ENCODE measurements around the gene FAM237B.

Gene FAM237B

GRCh38 chr7:90269163-90269562 lies 51.9 kb downstream of the FAM237B start:
- H3K9me3 ChIP-seq (ENCODE audit: control insufficient read depth, insufficient read depth, low read length), result no peaks in the 10 kb centered on the region
- no peaks in the 10 kb centered on the region for H3K36me3 ChIP-seq (ENCODE audit: insufficient read depth, low read length)
- no peaks in the 10 kb centered on the region for H3K4me1 ChIP-seq (ENCODE audit: insufficient read depth, low read length)
- no peak overlapping the region for H3K9ac ChIP-seq (ENCODE audit: low read depth, low read length)

GRCh38 chr7:90267263-90267858 lies 53.7 kb downstream of the FAM237B start:
- Histone ChIP-seq H3K9me3 (ENCODE audit: control insufficient read depth, insufficient read depth, low read length) (no peaks in the 10 kb centered on the region), H3K9ac (ENCODE audit: low read depth, low read length) (no peak overlapping the region), H3K4me1 (ENCODE audit: insufficient read depth, low read length) (no peaks in the 10 kb centered on the region), H3K36me3 (ENCODE audit: insufficient read depth, low read length) (no peaks in the 10 kb centered on the region)

- Histone ChIP-seq H3K4me1 (ENCODE audit: insufficient read depth, low read length) (no peaks in the 10 kb centered on the region), H3K9ac (ENCODE audit: low read depth, low read length) (no peak overlapping the region), H3K36me3 (ENCODE audit: insufficient read depth, low read length) (no peaks in the 10 kb centered on the region), H3K9me3 (ENCODE audit: control insufficient read depth, insufficient read depth, low read length) (no peaks in the 10 kb centered on the region)
Measured at GRCh38 chr7:90266808-90267207, 54.3 kb downstream of the FAM237B start.

Measured in ES-I3 (cell line).